HCT116 (cell line): ENCODE measurements around the gene PPP1R1C. TPM values are rescaled to one million over a fixed set of nuclear protein-coding genes. Genes with fewer than 3 reads are reported as not detected.

Experiments
- ATAC-seq: fragments of 200-7000 bp; cut with Tn5 transposase; 2 replicates; pipeline ENCODE4 v1.9.1; 2020; ENCODE audit warnings: mild to moderate bottlenecking, moderate library complexity
- BruUV-seq: library from RNA; stranded (reverse); fragments of 400-500 nt; replicated peaks from 2 replicates; lab custom pipeline; 2021; lab: Mats Ljungman, UMichigan
- CTCF ChIA-PET: fragments of 300-600 bp; sonication (Branson Sonifier 250); formaldehyde crosslinking; loops from one replicate; lab custom pipeline; 2021; ENCODE audit warnings: antibody characterized with exemption; lab: Charles Lee
- POLR2A ChIA-PET: fragments of 300-600, 350-600 bp; sonication (Branson Sonifier 250); formaldehyde crosslinking; loops from one replicate; lab custom pipeline; 2021; ENCODE audit warnings: antibody characterized with exemption; lab: Charles Lee
- RAD21 ChIA-PET, 2 experiments: fragments of 300-600 bp; sonication (Branson Sonifier 250); formaldehyde crosslinking; loops; one replicate each; lab custom pipeline; 2023; ENCODE audit warnings: low total read pairs in 2 of 2; ENCODE audit not compliant: uncharacterized antibody in 2 of 2, unreplicated experiment in 2 of 2, low non-redundant PET in 1 of 2; lab: Charles Lee
- DNase-seq: peaks from one replicate; pipeline ENCODE4 v3.0.0-alpha.2; 2010; ENCODE audit warnings: low read depth, low spot score
- H2AFZ ChIP-seq: fragments of 200-600 bp; shearing (Covaris generic), sonication (generic); 2 replicates; pipeline ENCODE4 v1.6.1; 2017; ENCODE audit warnings: low read depth, mixed run types, mixed read lengths, antibody characterized with exemption, low read length; ENCODE audit not compliant: poor library complexity, severe bottlenecking
- H3K27ac ChIP-seq: 2 replicates; pipeline ENCODE4 v1.5.1; 2012; ENCODE audit warnings: low read depth, low read length
- H3K27me3 ChIP-seq: fragments of 200-600 bp; sonication (generic); 2 replicates; pipeline ENCODE4 v1.6.1; 2016; ENCODE audit warnings: mixed run types, low read length, mixed read lengths; ENCODE audit not compliant: insufficient read depth
- H3K36me3 ChIP-seq, 2 experiments: fragments of 200-500 bp in 1 of 2; fragments of 200-600 bp in 1 of 2; sonication (Bioruptor generic) in 1 of 2; sonication (generic) in 1 of 2; 2 replicates each; pipeline versions ENCODE4 v1.5.1 to v1.6.1; 2014 to 2016; ENCODE audit warnings: low read length in 2 of 2, inconsistent platforms in 1 of 2, mixed read lengths in 1 of 2, mixed run types in 1 of 2; ENCODE audit not compliant: insufficient read depth in 2 of 2, control insufficient read depth in 1 of 2
- H3K4me1 ChIP-seq, 2 experiments: fragments of 200-600 bp in 1 of 2; sonication (generic) in 1 of 2; 2 replicates each; pipeline versions ENCODE4 v1.5.1 to v1.6.1; 2012 to 2017; ENCODE audit warnings: low read length in 2 of 2, inconsistent platforms in 1 of 2, mild to moderate bottlenecking in 1 of 2, mixed read lengths in 1 of 2, mixed run types in 1 of 2, moderate library complexity in 1 of 2; ENCODE audit not compliant: insufficient read depth in 2 of 2, control insufficient read depth in 1 of 2
- H3K4me2 ChIP-seq: fragments of 200-600 bp; sonication (generic); 2 replicates; pipeline ENCODE4 v1.6.1; 2017; ENCODE audit warnings: mixed run types, low read length, mixed read lengths
- H3K4me3 ChIP-seq, 2 experiments: fragments of 200-600 bp in 1 of 2; sonication (generic) in 1 of 2; replicated peaks in 1 of 2; 2 replicates each; pipeline ENCODE4 v1.5.1; 2011 to 2016; ENCODE audit warnings: low read length in 2 of 2, control low read depth in 1 of 2, low read depth in 1 of 2, mild to moderate bottlenecking in 1 of 2, mixed read lengths in 1 of 2, mixed run types in 1 of 2
- H3K79me2 ChIP-seq: fragments of 200-600 bp; sonication (generic); 2 replicates; pipeline ENCODE4 v1.6.1; 2017; ENCODE audit warnings: mild to moderate bottlenecking, mixed run types, low read length, moderate library complexity, mixed read lengths; ENCODE audit not compliant: insufficient read depth
- H3K9ac ChIP-seq: fragments of 200-600 bp; sonication (generic); 2 replicates; pipeline ENCODE4 v1.6.1; 2016; ENCODE audit warnings: low read length, mixed read lengths
- H3K9me2 ChIP-seq: fragments of 200-600 bp; sonication (generic), shearing (Covaris generic); 2 replicates; pipeline ENCODE4 v1.6.1; 2017; ENCODE audit warnings: mixed run types, mild to moderate bottlenecking, moderate library complexity; ENCODE audit not compliant: insufficient read depth
- H3K9me3 ChIP-seq, 2 experiments: fragments of 200-500 bp in 1 of 2; fragments of 200-600 bp in 1 of 2; sonication (Bioruptor generic) in 1 of 2; sonication (generic) in 1 of 2; 2 replicates each; pipeline ENCODE4 v1.6.1; 2014 to 2017; ENCODE audit warnings: low read length in 2 of 2, mixed read lengths in 2 of 2, inconsistent platforms in 1 of 2, low read depth in 1 of 2, mild to moderate bottlenecking in 1 of 2, mixed run types in 1 of 2, moderate library complexity in 1 of 2; ENCODE audit not compliant: control insufficient read depth in 1 of 2, insufficient read depth in 1 of 2
- H4K20me1 ChIP-seq: fragments of 200-600 bp; sonication (generic), shearing (Covaris generic); 2 replicates; pipeline ENCODE4 v1.6.1; 2017; ENCODE audit warnings: mixed run types, mild to moderate bottlenecking, moderate library complexity; ENCODE audit not compliant: insufficient read depth
- CBX3 ChIP-seq: IDR thresholded peaks from 2 replicates; pipeline ENCODE4 v1.6.1; 2012; ENCODE audit warnings: low read depth
- FOSL1 ChIP-seq: IDR thresholded peaks from 2 replicates; pipeline ENCODE4 v1.6.1; 2012; ENCODE audit warnings: low read depth
- JUND ChIP-seq: IDR thresholded peaks from 2 replicates; pipeline ENCODE4 v1.6.1; 2012
- POLR2A ChIP-seq: IDR thresholded peaks from 2 replicates; pipeline ENCODE4 v1.7.0; 2011; ENCODE audit warnings: borderline replicate concordance; ENCODE audit not compliant: insufficient read depth, insufficient read length; ENCODE audit errors: extremely low read depth
- SP1 ChIP-seq: IDR thresholded peaks from 2 replicates; pipeline ENCODE4 v1.6.1; 2012; ENCODE audit warnings: low read depth
- YY1 ChIP-seq: IDR thresholded peaks from 2 replicates; pipeline ENCODE4 v1.6.1; 2011; ENCODE audit warnings: low read length, low read depth, moderate library complexity, mild to moderate bottlenecking; ENCODE audit not compliant: insufficient replicate concordance; ENCODE audit errors: extremely low read depth
- ZFX ChIP-seq: fragments of 450-650 bp; IDR thresholded peaks from 2 replicates; pipeline ENCODE4 v1.6.1; 2017
- intact Hi-C: fragments of 100-400 bp; cut with micrococcal nuclease; formaldehyde crosslinking; loops from 2 replicates; pipeline ENCODE4 v1.10.0; 2022
- total RNA-seq: library from RNA; stranded (reverse); gene quantifications from one replicate; pipeline ENCODE4 v1.2.1, GENCODE V29; 2021; ENCODE audit not compliant: unreplicated experiment
- TF ChIP-seq, protein P1 (sequence below): IDR thresholded peaks from 2 replicates; pipeline ENCODE4 v1.6.1; 2012; ENCODE audit warnings: low read depth

The PPP1R1C gene
- total RNA-seq, 1 experiment from 2014 or later: 17.8 TPM

DNA sequence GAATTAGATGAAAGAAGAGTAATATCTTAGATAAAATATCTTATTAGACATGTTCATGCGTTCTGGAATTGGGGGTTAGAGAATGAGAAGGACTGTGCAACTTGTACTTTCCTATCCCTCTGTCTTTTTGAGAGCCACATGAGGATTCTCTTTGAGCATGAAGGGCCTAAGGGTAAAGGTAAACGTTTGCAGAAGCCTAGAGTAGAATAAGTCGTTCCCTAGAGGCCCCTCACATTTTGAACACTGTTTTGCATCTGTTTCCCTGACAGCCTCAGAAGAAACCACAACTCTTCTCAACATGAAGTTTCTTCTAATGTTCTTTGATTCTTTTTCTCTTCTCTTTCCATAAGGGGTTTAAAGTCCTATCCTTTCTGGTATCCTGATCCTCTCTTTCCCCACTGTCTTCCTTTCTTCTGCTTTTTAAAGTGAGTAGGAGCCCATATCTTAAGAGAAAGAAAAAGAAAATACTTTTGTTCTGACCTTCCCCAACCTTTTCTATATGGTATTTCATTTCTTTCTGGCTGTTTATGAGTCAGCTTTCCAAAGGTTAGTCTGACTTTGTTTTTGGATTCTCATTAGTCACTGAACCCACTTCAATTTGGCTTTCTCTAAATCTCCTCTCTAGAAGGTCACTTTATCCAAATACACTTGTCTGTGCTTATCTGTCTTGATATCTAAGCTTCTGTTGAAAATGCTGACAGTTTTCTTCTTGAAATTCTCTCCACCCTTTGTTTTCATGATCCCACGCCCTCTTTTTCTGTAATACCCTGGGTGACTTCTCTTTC, 34.8 kb downstream of the PPP1R1C start:
- BruUV-seq: no TSS peak
- Histone ChIP-seq H3K36me3 (peaks cover 0 to 6% of the 10 kb centered on the region in 2 experiments; a peak in 1 of 4 replicates), H3K9me3 (peaks cover 8 to 10% of the 10 kb centered on the region in 2 experiments; a peak in 3 of 4 replicates), H3K4me1 (peaks cover 4 to 19% of the 10 kb centered on the region in 2 experiments; a peak in 3 of 4 replicates), H2AFZ (no peak overlapping the region), H3K9me2 (no peaks in the 10 kb centered on the region), H3K4me3 (no peak overlapping the region), H3K27me3 (no peaks in the 10 kb centered on the region), H3K9ac (no peak overlapping the region), H4K20me1 (no peaks in the 10 kb centered on the region), H3K79me2 (no peaks in the 10 kb centered on the region), H3K4me2 (peak overlapping the region; percentile 38), H3K27ac (peak overlapping the region; percentile 36)
- ChIA-PET POLR2A (no interaction called here), RAD21 (no interaction called here), CTCF (no interaction called here)
- no peak for DNase-seq
- intact Hi-C loops: no loop called here
- TF ChIP-seq ZFX (no peak), SP1 (0 out of 2 replicates have a peak, but pooled peaks have one; percentile 14), FOSL1 (0 out of 2 replicates have a peak, but pooled peaks have one; percentile 9), POLR2A (no peak), JUND (peak; percentile 29; the same call in 1 of the 2 replicates)
- peak; percentile 38 for ATAC-seq

DNA sequence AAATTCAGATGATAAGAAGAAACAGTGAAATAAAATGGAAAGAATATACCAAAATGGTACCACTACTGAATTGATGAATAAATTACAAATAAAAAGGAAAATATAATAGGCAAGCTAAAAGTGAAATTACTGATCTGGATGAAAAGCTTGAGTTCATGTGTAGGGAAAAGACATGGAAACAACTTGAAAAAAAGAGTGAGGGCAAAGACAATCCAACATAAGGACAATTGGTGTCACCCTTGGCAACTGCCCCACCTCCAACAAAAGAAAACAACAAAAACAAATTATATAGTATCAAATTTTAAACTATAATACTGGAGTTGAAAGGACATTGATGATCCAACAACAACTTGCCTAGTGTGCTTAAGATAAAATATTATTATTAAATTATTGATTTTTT, 37.6 kb downstream of the PPP1R1C start:
- no TSS peak for BruUV-seq
- Histone ChIP-seq H3K9ac (no peak overlapping the region), H3K9me2 (no peaks in the 10 kb centered on the region), H3K4me3 (no peak overlapping the region), H3K4me2 (no peak overlapping the region), H3K9me3 (peaks cover 8 to 10% of the 10 kb centered on the region in 2 experiments; a peak in 3 of 4 replicates), H2AFZ (no peak overlapping the region), H4K20me1 (no peaks in the 10 kb centered on the region), H3K27ac (no peak overlapping the region), H3K4me1 (peaks cover 4 to 12% of the 10 kb centered on the region in 2 experiments; a peak in 3 of 4 replicates), H3K27me3 (no peaks in the 10 kb centered on the region), H3K36me3 (peaks cover 0 to 6% of the 10 kb centered on the region in 2 experiments; a peak in 1 of 4 replicates), H3K79me2 (no peaks in the 10 kb centered on the region)
- POLR2A ChIA-PET: no interaction called here
- TF ChIP-seq, protein P1, sequence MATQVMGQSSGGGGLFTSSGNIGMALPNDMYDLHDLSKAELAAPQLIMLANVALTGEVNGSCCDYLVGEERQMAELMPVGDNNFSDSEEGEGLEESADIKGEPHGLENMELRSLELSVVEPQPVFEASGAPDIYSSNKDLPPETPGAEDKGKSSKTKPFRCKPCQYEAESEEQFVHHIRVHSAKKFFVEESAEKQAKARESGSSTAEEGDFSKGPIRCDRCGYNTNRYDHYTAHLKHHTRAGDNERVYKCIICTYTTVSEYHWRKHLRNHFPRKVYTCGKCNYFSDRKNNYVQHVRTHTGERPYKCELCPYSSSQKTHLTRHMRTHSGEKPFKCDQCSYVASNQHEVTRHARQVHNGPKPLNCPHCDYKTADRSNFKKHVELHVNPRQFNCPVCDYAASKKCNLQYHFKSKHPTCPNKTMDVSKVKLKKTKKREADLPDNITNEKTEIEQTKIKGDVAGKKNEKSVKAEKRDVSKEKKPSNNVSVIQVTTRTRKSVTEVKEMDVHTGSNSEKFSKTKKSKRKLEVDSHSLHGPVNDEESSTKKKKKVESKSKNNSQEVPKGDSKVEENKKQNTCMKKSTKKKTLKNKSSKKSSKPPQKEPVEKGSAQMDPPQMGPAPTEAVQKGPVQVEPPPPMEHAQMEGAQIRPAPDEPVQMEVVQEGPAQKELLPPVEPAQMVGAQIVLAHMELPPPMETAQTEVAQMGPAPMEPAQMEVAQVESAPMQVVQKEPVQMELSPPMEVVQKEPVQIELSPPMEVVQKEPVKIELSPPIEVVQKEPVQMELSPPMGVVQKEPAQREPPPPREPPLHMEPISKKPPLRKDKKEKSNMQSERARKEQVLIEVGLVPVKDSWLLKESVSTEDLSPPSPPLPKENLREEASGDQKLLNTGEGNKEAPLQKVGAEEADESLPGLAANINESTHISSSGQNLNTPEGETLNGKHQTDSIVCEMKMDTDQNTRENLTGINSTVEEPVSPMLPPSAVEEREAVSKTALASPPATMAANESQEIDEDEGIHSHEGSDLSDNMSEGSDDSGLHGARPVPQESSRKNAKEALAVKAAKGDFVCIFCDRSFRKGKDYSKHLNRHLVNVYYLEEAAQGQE: no peak
- TF ChIP-seq CBX3: peak; percentile 78
- no peak for TF ChIP-seq YY1
- DNase-seq: no peak
- no peak for ATAC-seq
- intact Hi-C loops: no loop called here
- CTCF ChIA-PET: no interaction called here
- RAD21 ChIA-PET: no interaction called here
